GM06990 (cell line): ENCODE measurements around the gene LAPTM5.
"Not testable (repeated sequence)": the region's sequence is repeated elsewhere in the genome, so short reads cannot be mapped to it uniquely, and the experiment has no call there.

ENCODE experiments used
- DNase-seq: peaks from one replicate; pipeline ENCODE4 v3.0.0-alpha.2; 2011; ENCODE audit not compliant: insufficient read length; ENCODE audit errors: extremely low read depth
- H3K27me3 ChIP-seq: replicated peaks from 2 replicates; pipeline ENCODE4 v1.6.0; 2011; ENCODE audit warnings: low read length; ENCODE audit not compliant: control insufficient read depth, insufficient read depth
- H3K36me3 ChIP-seq: 2 replicates; pipeline ENCODE4 v1.5.1; 2011; ENCODE audit warnings: low read length; ENCODE audit not compliant: control insufficient read depth, insufficient read depth
- H3K4me3 ChIP-seq: replicated peaks from 2 replicates; pipeline ENCODE4 v1.5.1; 2011; ENCODE audit warnings: low read depth, mild to moderate bottlenecking, control low read depth, low read length
- TF ChIP-seq, protein P1 (sequence below): IDR thresholded peaks from 2 replicates; pipeline ENCODE4 v1.5.1; 2011; ENCODE audit warnings: low read length, control low read depth, mild to moderate bottlenecking, inconsistent platforms; ENCODE audit not compliant: insufficient read depth, poor library complexity, severe bottlenecking

Gene LAPTM5

DNA sequence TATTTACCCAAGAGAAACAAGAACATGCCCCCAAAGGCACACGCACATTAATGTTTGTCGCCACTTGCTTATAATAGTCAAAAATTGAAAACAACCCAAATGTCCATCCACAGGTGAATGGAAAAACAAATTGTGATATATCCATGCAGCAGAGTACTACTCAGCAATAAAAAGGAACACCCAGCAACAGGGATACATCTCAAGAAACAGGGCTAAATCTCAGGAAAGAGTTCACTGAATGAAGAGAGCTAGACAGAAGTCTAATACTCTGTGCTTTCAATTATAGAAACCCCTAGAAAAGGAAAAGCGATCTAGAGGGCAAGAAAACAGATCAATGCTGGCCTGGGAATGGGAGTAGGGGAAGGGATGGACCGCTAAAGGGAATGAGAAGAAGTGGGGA is 36.7 kb upstream of the LAPTM5 start:
- no peak overlapping the region for H3K4me3 ChIP-seq
- TF ChIP-seq, protein P1, sequence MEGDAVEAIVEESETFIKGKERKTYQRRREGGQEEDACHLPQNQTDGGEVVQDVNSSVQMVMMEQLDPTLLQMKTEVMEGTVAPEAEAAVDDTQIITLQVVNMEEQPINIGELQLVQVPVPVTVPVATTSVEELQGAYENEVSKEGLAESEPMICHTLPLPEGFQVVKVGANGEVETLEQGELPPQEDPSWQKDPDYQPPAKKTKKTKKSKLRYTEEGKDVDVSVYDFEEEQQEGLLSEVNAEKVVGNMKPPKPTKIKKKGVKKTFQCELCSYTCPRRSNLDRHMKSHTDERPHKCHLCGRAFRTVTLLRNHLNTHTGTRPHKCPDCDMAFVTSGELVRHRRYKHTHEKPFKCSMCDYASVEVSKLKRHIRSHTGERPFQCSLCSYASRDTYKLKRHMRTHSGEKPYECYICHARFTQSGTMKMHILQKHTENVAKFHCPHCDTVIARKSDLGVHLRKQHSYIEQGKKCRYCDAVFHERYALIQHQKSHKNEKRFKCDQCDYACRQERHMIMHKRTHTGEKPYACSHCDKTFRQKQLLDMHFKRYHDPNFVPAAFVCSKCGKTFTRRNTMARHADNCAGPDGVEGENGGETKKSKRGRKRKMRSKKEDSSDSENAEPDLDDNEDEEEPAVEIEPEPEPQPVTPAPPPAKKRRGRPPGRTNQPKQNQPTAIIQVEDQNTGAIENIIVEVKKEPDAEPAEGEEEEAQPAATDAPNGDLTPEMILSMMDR: no peak
- DNase-seq: no peak
- no peaks in the 10 kb centered on the region for H3K36me3 ChIP-seq
- H3K27me3 ChIP-seq: peaks cover 2% of the 10 kb centered on the region; the same call in 1 of the 2 replicates

DNA sequence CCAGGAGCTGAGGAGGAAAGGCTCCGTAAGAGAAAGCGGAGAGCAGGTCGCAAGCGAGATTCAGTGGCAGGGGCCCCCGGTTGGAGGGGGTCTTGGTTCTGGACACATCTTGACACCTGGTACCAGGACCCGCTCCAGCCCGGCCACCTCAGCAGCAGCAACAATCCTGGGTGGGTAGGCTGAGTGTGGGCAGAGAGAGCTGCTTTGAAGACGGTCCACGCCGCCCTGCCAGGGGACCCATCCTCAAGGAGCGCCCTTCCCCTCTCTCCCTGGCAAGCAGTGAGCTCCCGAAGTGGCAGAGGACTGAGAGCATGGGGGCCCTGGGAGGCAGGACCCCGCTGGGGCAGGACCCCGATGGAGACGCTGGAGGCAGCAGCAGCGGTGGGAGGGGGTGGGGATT is 35.6 kb upstream of the LAPTM5 start:
- Histone ChIP-seq H3K36me3 (no peaks in the 10 kb centered on the region), H3K27me3 (peaks cover 2% of the 10 kb centered on the region; the same call in 1 of the 2 replicates), H3K4me3 (no peak overlapping the region)
- DNase-seq: no peak
- TF ChIP-seq, protein P1: no peak

DNA sequence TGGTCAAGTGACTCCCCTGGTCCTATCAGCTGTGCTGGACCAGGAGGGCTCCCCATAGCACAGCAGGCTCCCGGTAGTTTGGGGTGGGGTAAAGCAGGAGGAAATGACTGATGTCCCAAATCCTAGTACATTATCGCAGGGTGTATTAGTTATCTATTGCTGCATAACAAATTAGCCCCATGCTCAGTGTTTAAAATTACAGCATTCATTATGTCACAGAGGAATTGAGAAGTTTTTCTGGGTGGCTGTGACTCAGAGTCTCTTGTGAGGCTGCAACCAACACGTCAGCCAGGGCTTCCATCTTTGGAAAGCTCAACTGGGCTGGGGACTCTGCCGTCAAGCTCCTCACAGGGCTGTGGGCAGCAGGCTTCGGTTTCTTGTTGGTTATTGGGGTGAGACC is 34.3 kb upstream of the LAPTM5 start:
- TF ChIP-seq, protein P1: no peak

DNA sequence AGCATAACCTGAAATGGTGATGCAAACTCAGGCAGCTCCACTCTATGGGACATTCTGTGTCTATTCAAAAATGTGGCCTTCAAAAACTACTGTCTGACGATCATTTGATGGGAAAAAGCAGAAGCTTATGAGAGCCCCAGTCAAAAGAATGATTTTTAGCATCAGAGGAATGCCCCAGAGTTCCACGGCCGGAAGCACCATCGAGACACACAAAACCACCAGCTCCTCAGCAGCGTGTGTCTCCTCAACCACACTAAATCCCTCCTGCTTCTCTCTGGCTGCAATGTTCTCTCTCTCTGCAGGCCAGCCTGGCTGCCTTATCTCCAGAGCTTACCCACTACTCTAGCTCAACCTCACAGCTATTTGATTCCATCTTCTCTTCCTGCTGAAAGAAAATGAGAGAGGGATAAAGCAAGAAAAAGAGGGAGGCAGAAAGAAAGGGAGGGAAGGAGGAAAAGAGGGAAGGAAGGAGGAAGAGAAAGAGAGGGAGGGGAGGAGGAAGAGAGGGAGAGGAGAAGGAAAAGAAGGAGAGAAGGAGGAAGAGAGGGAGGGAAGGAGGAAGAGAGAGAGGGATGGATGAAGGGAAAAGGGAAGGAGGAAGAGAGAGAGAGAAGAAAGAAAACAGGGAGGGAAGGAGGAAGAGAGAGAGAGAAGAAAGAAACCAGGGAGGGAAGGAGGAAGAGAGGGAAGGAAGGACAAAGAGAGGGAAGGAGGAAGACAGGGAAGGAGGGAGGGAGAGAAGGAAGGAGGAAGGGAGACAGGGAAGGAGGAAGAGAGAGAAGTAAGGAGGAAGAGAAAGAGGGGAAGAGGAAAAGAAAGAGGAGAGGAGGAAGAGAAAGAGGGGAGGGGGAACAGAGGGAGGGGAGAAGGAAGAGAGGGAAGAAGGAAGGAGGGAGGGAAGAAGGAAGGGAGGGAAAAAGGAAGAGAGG is 33.5 kb upstream of the LAPTM5 start:
- no peak for DNase-seq
- no peaks in the 10 kb centered on the region for H3K36me3 ChIP-seq
- H3K4me3 ChIP-seq: no peak overlapping the region
- H3K27me3 ChIP-seq: peaks cover 3% of the 10 kb centered on the region
- TF ChIP-seq, protein P1: no peak

More for the DNA sequence above, 34.3 kb upstream of the LAPTM5 start:
- DNase-seq: no peak
- peaks cover 3% of the 10 kb centered on the region for H3K27me3 ChIP-seq
- no peaks in the 10 kb centered on the region for H3K36me3 ChIP-seq
- no peak overlapping the region for H3K4me3 ChIP-seq

DNA sequence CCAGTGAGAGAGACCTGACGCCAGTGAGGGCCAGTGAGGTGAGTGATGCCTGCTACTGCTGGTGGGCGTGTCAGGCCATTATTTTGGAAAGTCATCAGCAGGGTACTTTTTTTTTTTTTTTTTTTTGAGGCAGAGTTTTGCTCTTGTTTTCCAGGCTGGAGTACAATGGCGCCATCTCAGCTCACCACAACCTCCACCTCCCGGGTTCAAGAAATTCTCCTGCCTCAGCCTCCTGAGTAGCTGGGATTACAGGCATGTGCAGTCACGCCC is 32.6 kb upstream of the LAPTM5 start:
- not testable (repeated sequence) for H3K36me3 ChIP-seq, H3K4me3 ChIP-seq, H3K27me3 ChIP-seq, DNase-seq

DNA sequence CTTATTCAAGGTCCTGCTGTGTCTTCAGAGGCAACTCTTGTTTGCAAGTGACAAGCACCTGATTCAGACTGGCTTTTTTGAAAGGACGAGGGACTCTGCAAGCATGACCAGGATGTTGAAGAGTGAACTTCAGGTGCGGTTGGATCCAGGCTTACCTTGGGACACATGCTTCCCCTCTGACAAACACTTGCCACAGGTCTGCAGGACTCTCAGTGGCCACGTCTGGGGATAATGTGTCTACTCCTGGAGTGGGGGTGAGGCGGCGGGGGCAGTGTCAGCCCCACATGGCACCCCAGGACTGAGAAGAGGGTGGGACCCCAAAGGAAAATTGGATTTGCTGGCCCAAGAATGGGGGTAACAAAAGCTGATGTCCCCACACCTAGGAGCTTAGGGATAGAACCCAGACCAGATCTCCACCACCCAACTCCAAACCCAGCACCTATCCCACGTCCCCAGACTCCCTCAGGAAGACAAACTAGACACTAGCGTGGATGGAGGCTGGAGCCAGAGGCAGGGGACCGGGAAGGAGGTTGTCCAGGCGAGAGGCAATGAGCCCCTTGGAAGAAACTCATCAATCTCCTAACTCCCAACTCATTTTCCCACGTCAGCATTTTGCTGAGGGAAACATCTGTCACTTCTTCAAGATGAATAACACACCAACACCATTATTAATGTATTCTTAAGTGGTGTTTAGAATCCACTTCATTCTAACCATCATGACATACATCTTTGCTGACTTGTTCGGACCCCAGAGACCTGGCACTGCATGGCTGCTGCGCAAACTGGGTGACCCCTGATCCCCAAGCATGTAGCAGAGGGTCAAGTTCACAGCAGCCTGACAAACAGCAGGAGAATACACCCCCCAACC is 32.0 kb upstream of the LAPTM5 start:
- no peak for DNase-seq
- Histone ChIP-seq H3K27me3 (peaks cover 3% of the 10 kb centered on the region), H3K4me3 (no peak overlapping the region), H3K36me3 (no peaks in the 10 kb centered on the region)
- TF ChIP-seq, protein P1: no peak
